ENCODE measurements around the gene TNIP1. TPM values are rescaled to one million over a fixed set of nuclear protein-coding genes. Genes with fewer than 3 reads are reported as not detected.

Gene TNIP1
- total RNA-seq (2022; extraction: Qiagen RNA extraction): 138 to 148 TPM (median 145 TPM) in 5 replicates

GRCh38 chr5:151080613-151081430 lies at the start of gene TNIP1:
TSS of gene TNIP1 (minus strand) at chr5:151081034. CDS start at chr5:151065095, 15,939 bp downstream.

GRCh38 chr5:151020304-151021110 lies 60.3 kb downstream of the TNIP1 start, which contains the start of gene GPX3:
TSS of gene GPX3 (plus strand) at chr5:151020591. CDS start at chr5:151020655, 64 bp downstream.

Other genes with a start within 250 kb of the TNIP1 start
- gene IRGM, start 234.5 kb downstream of the TNIP1 start, total RNA-seq (2022; extraction: Qiagen RNA extraction): 0.09 to 0.32 TPM (median 0.17 TPM) in 5 replicates
- gene ZNF300, start 176.1 kb downstream of the TNIP1 start, total RNA-seq (2022; extraction: Qiagen RNA extraction): 2.0 to 3.0 TPM (median 2.3 TPM) in 5 replicates
- 16.0 to 22.4 TPM (median 19.0 TPM) in 5 replicates for gene GPX3, start 60.4 kb downstream of the TNIP1 start, total RNA-seq (2022; extraction: Qiagen RNA extraction)
- gene ANXA6, start 76.7 kb upstream of the TNIP1 start, total RNA-seq (2022; extraction: Qiagen RNA extraction): 41.9 to 54.5 TPM (median 45.0 TPM) in 5 replicates
- gene CCDC69, start 143.1 kb upstream of the TNIP1 start, total RNA-seq (2022; extraction: Qiagen RNA extraction): 1.3 to 1.8 TPM (median 1.3 TPM) in 5 replicates
- gene GM2A, start 172.2 kb upstream of the TNIP1 start, total RNA-seq (2022; extraction: Qiagen RNA extraction): 15.7 to 20.1 TPM (median 16.9 TPM) in 5 replicates
- gene SLC36A3, start 222.7 kb upstream of the TNIP1 start, total RNA-seq (2022; extraction: Qiagen RNA extraction): not detected in 5 replicates

All from A549 treated with Hydrocortisone at 1 μM for 4 hours (cell line).